Esophagus mucosa (tissue), 1 donor: Measurements from ENCODE around the gene AGMAT. TPM values are rescaled to one million over a fixed set of nuclear protein-coding genes. Genes with fewer than 3 reads are reported as not detected.

ENCODE experiments used
- total RNA-seq: library from RNA; stranded (reverse); gene quantifications from one replicate; pipeline ENCODE4 v1.2.4, GENCODE V29; 2023
- donor health status: DM: yes; HTN: yes; CAD: no.

The AGMAT gene
- total RNA-seq, 1 donor from 2014 or later: 1.4 TPM

Other genes with a start within 250 kb of the AGMAT start
- 38.3 TPM for gene EFHD2, start 175.2 kb downstream of the AGMAT start, total RNA-seq
- not detected for gene CTRC, start 146.6 kb downstream of the AGMAT start, total RNA-seq
- 0.36 TPM for gene CELA2A, start 128.3 kb downstream of the AGMAT start, total RNA-seq
- gene CELA2B, start 108.9 kb downstream of the AGMAT start, total RNA-seq: not detected
- 10.1 TPM for gene CASP9, start 60.8 kb downstream of the AGMAT start, total RNA-seq
- 19.8 TPM for gene DNAJC16, start 58.2 kb downstream of the AGMAT start, total RNA-seq
- gene DDI2, start 32.4 kb upstream of the AGMAT start, total RNA-seq: 49.9 TPM
- gene PLEKHM2, start 99.3 kb upstream of the AGMAT start, total RNA-seq: 54.7 TPM
- gene SLC25A34, start 151.2 kb upstream of the AGMAT start, total RNA-seq: 0.68 TPM
- gene TMEM82, start 157.4 kb upstream of the AGMAT start, total RNA-seq: not detected
- 56.5 TPM for gene FBLIM1, start 173.7 kb upstream of the AGMAT start, total RNA-seq
- 1.6 TPM for gene UQCRHL, start 222.6 kb upstream of the AGMAT start, total RNA-seq